HG03097 (cell line): ENCODE data around the gene PPP2R3B.
A peak's percentile ranks its signal among the peaks of the same experiment; 100 is the strongest.
"Not testable (repeated sequence)": the region's sequence is repeated elsewhere in the genome, so short reads cannot be mapped to it uniquely, and the experiment has no call there.

Source experiments
- ATAC-seq: cut with Tn5 transposase; IDR thresholded peaks from one replicate; pipeline ENCODE4 v1.9.1; 2021; ENCODE audit not compliant: unreplicated experiment, low FRiP score

The PPP2R3B gene, protein sequence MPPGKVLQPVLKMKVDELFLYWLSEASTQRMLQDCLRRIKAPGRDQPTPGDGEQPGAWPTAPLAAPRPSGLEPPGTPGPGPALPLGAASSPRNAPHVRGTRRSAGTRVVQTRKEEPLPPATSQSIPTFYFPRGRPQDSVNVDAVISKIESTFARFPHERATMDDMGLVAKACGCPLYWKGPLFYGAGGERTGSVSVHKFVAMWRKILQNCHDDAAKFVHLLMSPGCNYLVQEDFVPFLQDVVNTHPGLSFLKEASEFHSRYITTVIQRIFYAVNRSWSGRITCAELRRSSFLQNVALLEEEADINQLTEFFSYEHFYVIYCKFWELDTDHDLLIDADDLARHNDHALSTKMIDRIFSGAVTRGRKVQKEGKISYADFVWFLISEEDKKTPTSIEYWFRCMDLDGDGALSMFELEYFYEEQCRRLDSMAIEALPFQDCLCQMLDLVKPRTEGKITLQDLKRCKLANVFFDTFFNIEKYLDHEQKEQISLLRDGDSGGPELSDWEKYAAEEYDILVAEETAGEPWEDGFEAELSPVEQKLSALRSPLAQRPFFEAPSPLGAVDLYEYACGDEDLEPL

DNA sequence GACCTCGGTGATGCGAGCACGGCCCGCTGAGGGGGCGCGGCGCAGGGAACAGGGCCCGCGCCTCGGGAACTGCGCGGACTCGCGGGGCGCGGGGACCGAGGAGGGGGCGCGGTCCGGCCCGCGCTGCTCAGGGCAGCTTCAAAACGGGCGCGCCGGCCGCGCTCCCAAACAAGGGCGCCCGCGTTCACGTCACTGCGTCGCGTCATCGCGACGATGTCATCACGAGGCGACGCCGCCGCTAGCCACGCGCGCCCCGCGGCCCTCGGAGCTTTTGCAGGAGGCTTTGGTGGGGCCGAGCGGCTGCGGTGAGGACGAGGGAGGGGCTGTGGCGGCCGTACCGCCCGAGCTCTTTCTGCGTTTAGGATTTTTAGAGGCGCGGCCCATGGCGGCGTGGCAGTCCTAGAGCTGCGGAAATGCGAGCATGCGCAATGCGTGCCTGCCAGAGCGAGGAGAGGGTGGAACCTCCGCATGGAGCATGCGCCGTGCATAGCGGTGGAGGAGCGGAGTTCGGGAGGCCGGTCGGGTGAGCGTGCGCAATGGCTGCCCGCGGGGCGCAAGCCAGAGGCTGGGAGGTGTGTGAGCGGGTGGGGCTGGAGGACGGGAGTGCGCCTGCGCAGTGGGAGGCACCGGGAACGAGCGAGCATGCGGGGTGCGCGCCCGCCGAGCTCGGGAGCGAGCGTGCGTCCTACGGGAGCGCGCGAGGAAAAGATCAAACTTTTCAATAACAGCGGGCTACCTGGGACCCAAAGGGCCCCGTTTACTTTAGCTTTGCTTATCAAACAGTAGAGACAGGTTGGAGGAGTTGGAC, at the start of gene PPP2R3B:
TSS of gene PPP2R3B (minus strand) at position 140 of the 808 bp plus-strand sequence. CDS start 216 bp downstream, outside the sequence.
- ATAC-seq, result peak; percentile 94

DNA sequence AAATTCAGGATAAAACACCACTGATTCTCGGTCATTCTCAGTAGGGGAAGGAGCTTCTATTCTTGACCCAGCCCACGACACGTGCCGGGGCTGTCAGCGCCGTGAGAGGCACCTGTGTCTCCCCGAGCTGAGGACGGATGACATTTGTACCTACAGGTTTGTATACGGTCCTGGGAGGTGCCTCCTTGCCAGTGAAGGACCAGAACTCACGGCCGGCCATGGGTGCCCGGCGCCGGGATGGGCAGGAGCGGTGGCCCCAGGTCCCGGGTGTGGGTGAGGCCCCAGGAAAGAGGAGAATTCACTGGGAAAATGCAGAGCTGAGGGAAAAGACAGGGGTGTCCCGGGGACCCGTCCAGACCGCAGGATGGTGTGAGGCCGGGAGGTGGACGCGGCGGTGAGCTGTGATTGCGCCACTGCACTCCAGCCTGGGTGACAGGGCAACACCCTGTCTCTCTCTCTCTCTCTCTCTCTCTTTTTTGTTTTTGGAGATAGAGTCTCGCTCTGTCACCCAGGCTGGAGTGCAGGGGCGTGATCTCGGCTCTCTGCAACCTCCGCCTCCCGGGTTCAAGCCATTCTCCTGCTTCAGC, 48.9 kb upstream of the PPP2R3B start:
- no peak for ATAC-seq

DNA sequence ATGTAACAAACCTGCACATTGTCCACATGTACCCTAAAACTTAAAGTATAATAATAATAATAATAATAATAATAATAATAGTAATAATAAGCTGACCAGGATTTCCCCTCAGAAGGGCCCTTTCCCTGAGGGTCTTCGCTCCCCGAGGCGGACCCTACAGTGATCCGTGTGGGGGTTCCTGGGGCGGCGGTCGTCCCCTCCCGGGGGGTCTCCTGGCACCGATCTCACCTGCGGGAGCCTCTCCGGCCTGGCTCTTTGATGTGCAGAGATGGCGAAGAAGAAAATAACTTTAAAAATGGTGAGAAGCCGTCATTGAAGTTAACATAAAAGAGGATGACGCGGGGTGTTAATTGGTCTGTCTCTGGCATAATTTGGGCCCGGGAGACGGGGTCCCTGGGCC, 48.2 kb upstream of the PPP2R3B start:
- no peak for ATAC-seq

DNA sequence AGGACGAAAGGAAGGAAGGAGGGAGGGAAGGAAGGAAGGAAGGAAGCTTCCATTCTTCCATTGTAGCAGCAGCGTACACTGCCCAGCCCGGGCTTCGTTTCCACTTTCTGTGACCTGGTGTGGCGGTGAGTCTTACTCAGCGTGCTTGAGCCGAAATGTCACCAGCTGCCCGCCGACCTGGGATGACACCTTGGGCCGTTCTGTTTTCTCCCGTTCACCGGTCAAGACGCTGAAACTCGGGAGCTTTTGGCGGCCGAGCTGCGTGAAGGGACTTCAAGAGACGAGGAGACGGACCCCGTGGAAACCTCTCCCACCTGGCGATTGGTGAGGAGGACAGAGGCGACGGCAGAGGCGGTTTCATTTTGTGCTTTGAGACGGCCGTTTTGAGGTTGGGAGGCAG, 47.1 kb upstream of the PPP2R3B start:
- no peak for ATAC-seq

DNA sequence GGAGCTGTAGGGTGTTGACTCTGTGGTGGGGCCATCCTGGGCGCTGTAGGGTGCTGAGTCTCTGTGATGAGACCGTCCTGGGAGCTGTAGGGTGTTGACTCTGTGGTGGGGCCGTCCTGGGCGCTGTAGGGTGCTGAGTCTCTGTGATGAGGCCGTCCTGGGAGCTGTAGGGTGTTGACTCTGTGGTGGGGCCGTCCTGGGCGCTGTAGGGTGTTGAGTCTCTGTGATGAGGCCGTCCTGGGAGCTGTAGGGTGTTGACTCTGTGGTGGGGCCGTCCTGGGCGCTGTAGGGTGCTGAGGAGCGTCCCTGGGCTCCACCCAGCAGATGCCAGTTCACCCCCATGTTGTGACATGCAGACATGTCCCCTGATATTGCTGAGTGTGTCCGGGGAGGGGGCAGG, 46.0 kb upstream of the PPP2R3B start:
- not testable (repeated sequence) for ATAC-seq

DNA sequence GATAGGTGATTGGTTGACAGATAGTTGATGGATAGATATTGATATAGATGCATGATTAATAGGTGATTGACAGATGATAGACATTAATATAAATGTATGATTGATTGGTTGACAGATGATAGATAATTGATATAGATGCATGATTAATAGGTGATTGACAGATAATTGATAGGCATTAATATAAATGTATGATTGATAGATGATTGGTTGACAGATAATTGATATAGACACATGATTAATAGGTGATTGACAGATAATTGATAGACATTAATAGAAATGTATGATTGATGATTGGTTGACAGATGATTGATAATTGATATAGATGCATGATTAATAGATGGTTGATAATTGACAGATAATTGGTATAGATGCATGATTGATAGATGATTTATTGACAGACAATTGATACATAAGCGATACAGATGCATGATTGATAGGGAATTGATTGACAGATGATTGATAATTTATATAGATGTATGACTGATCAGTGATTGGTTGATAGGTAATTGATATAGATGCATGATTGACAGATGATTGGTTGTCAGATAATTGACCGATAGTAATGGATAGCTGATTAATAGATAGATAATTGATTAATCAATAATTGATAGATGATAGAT, 44.9 kb upstream of the PPP2R3B start:
- no peak for ATAC-seq

DNA sequence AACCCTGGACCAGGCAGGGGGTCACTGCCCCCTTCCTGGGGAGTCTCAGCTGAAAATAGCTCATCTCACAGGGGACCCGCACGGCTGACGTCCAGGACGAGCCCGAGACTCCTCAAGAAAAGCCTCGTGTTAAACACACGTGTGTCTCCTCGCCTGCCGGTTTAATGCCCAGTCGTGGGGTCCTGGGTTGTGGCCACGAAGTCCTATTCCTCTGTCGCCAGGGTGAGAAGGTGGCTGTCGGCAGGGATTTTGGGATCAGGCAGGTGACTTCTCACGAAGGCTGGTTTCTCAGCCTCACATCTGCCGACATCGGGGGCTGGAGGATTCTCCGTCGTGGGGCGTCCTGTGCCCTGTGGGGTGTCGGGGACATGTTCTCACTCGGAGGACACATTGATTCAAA, 44.3 kb upstream of the PPP2R3B start:
- no peak for ATAC-seq

DNA sequence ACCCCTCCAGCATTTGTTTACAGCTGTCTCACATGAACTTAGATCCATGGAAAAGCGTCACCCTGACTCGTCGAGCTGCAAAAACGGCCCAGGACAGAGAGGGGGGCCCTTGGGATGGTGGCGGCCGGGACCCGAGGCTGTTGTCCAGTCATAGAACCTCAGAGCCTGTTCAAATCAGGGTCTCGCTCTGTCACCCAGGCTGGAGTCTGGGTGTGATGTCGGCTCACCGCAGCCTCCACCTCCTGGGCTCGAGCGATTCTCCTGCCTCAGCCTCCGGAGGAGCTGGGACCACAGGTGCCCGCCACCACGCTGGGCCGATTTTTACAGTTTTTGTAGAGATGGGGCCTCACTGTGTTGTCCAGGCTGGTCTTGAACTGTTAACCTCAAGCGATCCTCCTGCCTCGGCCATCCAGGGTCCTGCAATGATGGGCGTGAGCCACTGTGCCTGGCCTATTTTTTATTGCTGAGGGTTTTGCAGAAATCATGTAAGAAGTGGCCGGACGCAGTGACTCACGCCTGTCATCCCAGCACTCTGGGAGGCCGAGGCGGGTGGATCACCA, 42.6 kb upstream of the PPP2R3B start:
- ATAC-seq, result no peak

DNA sequence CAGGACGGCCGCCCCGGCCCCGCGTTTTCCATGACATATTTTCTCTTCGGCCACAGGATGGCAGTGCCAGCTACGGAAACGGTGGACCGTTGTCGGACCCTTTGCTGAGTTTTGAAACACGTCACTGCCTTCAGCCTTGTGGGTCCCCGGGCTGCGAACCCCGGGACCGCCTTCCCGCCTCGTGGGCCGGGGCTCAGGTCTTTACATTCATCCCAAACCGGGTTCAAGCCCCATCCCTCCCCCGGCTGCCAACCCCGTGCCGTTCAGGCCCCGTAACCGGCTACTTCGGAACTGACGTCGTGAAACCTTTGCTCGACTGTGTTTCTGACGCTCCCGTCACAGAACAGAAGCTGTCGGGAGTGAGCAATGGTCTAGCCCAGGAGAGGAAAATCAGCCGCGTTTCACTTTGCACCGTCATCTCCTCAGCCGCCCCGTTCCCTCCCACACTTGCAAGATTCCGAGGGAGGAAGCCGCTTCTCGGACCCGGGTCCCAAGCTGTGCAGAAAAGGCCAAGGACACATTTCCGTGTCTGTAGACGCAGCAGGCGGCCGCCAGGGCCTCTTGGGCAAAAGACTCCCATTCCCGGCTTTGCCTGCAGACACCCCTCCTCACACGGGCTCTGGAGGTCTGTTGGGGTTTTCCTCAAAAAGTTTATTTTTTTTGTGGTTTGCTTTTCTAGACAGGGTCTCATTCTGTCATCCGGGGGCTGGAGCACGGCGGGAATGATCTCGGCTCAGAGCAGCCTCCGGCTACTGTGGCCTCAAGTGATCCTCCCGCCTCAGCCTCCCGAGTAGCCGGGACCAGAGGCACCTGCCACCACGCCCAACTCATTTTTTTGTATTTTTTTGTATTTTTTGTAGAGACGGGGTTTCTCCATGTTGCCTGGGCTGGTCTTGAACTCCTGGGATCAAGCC, 41.4 kb upstream of the PPP2R3B start:
- no peak for ATAC-seq

DNA sequence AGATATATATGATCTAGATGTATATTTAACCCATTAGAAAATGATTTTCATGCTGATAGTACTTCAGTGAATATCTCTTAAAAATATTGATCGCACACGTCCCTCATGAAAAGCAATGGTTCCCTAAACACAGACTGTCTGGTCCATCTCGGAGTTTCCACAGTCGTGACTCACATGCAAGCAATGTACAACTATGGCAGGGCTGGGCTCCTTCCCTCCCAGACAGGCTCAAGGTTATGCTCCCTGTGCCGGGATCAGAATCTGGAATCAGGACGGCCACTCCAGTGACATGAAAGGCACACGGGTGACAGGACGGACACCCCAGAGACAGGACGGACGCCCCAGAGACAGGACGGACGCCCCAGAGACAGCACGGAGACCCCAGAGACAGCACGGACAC, 40.2 kb upstream of the PPP2R3B start:
- ATAC-seq, result no peak

DNA sequence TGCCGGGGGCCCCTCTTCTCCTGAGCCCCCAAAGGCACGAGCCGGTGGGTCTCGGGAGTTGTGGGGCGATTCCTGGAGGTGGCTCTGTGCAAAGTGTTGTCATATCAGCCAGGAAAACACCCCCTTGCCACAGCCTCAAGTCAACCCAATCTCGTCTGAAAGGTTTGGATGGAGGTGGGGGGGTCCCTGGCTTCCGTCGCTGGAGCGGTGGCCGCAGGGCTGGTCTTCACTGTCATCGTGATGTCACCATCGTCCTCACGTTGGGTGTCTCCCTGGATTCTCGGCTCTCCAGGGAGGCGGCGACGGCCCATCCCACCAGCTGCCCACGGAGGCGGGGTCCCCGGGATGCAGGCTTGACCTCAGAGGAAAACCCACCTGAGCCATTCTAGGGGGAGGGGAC, 38.3 kb upstream of the PPP2R3B start:
- no peak for ATAC-seq

DNA sequence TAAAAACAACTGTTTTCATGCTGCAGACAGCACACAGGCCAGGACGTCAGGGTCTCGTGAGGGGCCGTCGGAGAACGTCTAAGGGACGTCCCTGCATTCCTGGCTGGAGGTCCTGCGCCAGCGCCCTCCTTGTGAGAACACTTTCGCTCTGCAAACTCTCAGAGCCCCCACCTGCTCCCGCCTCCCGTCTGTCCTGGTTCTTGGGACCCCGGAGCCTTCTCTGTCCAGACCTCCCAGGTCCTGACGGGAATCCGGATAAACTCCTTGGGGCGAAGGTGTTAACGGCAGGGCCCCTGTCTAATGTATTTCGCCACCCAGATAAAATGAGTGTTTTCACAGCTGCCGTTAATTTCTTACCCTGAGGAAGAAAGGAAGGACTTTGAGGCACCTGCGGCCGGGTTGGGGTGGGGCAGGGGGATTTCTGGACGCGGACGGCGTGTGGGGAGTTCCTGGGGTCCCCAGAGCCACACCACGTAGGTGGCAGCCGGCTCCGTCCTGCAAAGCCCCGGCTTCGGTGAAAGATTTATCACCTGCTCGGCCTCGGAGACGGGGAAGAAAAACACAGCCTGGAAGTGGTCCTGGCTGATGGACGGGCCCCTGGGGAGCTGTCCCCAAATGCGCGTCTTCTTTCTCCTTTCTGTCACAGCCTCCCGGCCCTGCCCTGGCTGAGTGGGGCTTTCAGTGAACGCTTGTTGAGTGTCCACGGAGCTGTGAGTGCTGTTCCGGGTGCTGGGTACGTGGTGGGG, 35.1 kb upstream of the PPP2R3B start:
- ATAC-seq, result no peak

DNA sequence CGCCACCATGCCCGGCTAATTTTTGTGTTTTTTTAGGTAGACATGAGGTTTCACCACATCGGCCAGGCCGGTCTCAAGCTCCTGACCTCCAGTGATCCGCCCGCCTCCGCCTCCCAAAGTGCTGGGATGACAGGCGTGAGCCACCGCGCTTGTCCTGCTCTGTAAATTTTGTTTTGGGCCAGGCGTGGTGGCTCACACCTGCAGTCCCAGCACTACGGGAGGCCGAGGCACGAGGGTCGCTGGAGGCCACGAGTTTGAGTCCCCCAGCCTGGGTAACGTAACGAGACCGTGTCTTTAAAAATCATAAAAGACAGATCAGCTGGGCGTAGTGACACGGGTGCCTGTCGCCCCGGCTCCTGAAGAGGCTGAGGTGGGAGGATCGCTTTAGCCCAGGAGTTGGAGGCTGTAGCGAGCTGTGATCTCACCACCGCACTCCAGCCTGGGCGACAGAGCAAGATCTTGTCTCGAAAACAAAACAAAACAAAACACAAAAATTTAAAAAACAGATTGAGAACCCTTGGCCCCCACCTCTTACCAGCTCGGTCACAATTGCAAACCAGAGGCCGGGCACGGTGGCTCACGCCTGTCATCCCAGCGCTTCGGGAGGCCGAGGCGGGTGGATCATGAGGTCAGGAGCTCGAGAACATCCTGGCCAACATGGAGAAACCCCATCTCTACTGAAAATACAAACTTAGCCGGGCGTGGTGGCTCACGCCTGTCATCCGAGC, 34.0 kb upstream of the PPP2R3B start:
- no peak for ATAC-seq

DNA sequence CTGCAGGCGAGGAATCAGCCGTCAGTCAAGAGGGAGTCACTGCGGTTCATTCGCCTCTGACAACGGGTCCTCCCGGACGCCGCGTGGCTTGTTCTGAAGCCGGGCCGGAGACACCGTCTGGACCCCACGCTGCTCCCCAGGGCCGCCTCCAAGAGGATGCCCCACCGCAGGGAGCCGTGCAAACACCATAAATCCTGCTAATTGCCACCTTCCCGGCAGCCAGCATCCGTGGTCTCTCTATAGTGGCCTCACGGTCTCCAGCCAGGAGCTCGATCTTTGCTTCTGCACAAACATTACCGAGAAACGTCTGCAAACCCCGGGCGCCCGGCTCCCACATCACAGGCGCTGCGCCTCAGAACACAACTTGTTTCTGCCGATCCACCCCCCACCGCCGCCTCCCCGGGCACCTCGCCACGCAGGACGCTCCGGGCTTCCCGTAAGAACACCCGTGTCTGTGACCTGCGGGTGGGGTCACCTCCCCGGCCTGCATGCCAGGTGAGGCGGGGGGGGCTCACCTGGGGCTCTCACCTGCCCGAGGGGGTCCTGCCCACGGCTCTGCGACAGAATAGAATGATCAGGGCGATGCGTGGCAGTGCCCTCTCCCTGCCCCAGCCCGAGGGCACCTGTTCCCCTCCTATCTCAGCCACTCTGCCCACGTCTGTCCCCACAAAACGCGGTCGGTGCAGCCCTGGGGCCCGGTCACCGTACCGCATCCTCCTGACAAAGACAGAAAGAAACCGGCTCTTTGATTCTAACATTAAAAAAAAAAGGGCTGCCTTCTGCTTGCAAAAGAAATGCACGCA, 32.4 kb upstream of the PPP2R3B start:
- no peak for ATAC-seq

DNA sequence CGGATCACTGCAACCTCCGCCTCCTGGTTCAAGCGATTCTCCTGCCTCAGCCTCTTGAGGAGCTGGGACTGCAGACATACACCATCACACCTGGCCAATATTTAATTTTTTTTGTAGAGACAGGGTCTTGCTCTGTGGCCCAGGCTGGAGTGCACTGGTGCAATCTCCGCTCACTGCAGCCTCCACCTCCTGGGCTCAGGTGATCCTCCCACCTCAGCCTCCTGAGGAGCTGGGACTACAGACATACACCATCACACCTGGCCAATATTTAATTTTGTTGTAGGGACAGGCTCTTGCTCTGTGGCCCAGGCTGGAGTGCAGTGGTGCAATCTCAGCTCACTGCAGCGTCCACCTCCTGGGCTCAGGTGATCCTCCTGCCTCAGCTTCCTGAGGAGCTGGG, 28.8 kb upstream of the PPP2R3B start:
- ATAC-seq, result not testable (repeated sequence)

DNA sequence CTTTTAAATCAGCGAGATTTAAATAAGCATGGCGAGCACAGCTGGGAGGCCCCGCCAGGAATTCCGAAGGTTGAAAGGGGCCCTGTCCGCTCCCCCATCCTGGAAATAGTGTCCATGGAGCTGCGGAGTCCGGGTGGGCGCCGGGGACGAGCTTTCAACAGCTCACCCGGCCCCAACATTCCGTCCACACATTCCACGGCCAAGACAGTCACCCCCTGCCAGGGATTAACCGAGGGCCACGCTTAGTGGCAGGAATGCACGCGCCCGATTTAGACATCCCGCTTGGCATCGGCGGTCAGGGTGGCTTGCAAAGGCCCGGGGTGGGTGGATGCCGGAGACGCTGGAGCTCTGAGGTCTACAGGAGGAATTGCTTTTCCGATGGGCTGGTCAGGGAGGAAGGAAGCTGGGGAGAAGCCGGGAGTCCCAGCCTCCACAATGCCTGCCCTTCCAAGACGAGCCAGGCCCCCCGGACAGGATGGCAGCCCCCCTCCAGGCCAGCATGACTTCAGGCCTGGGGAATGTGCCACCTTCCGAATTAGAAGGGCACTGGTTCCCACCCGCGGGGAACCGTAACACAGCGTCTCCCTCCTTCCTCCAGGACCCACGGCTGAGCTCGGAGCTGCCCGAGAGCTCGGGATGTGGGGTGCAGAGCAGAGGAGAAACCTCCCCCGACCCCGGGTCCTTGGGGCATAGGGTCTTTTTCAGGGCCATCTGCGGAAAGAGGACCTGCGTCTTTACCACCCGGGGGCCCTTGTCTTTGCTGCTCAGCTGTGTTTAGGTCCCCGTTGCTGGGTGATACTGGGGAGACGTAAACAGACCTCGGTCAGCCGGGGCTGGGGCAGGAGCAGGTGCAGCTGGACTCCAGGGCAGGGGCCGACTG, 26.9 kb upstream of the PPP2R3B start:
- no peak for ATAC-seq
